ENCODE measurements around the gene CEP83. TPM values are rescaled to one million over a fixed set of nuclear protein-coding genes. Genes with fewer than 3 reads are reported as not detected.

Gene CEP83
- total and polyA plus RNA-seq, 2 experiments from 2014 or later = 29.8 to 33.7 TPM

DNA sequence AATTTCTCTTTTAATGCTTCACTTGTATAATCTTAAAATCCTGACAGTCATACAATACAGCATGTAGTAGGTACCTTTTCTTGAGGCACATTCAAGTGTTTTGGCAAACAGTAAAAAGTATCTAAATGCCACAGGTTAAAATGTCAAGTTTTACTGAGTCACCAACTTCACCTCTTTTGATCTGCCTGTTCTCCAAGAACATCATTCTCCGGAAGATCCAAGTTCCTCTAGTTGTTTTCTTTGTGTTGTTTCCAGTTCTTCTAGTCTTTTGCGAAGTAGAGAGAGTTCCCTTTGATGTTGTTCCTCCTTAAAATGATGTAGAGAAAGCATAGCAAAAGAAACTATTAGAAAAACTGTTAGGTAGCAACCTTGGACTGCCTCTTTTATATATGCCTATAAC, 151.1 kb downstream of the CEP83 start:
- Mint-ChIP-seq H3K36me3 (ENCODE audit: low read depth) (peaks cover 16% of the 10 kb centered on the region; the same call in 2 of the 3 replicates), H3K4me3 (no peak overlapping the region), H3K4me1 (peaks cover 30% of the 10 kb centered on the region), H3K9me3 (no peaks in the 10 kb centered on the region), H3K27ac (no peak overlapping the region), H3K27me3 (ENCODE audit: insufficient read depth, low read depth, poor library complexity) (no peaks in the 10 kb centered on the region)
- H3F3A ChIP-seq (replicated peaks; ENCODE audit: low read depth) = peaks cover 4% of the 10 kb centered on the region; the same call in 1 of the 2 replicates
- no peak overlapping the region for H3K4me3 ChIP-seq
- H2AFZ ChIP-seq = no peak overlapping the region
- H3K9me2 ChIP-seq (ENCODE audit: insufficient read depth) = no peaks in the 10 kb centered on the region
- H3K36me3 ChIP-seq (ENCODE audit: insufficient read depth) = 0 out of 2 replicates have a peak, but pooled peaks cover 3% of the 10 kb centered on the region
- no peaks in the 10 kb centered on the region for H3K27me3 ChIP-seq (ENCODE audit: insufficient read depth)
- DNase-seq (ENCODE audit: low spot score) = no peak
- no peak overlapping the region for H3K4me2 ChIP-seq
- H3K79me2 ChIP-seq (replicated peaks; ENCODE audit: insufficient read depth) = no peaks in the 10 kb centered on the region
- TF ChIP-seq, protein P1, sequence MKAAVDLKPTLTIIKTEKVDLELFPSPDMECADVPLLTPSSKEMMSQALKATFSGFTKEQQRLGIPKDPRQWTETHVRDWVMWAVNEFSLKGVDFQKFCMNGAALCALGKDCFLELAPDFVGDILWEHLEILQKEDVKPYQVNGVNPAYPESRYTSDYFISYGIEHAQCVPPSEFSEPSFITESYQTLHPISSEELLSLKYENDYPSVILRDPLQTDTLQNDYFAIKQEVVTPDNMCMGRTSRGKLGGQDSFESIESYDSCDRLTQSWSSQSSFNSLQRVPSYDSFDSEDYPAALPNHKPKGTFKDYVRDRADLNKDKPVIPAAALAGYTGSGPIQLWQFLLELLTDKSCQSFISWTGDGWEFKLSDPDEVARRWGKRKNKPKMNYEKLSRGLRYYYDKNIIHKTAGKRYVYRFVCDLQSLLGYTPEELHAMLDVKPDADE (IDR thresholded peaks at IDR 0.05) = no peak
- TF ChIP-seq, protein P2, sequence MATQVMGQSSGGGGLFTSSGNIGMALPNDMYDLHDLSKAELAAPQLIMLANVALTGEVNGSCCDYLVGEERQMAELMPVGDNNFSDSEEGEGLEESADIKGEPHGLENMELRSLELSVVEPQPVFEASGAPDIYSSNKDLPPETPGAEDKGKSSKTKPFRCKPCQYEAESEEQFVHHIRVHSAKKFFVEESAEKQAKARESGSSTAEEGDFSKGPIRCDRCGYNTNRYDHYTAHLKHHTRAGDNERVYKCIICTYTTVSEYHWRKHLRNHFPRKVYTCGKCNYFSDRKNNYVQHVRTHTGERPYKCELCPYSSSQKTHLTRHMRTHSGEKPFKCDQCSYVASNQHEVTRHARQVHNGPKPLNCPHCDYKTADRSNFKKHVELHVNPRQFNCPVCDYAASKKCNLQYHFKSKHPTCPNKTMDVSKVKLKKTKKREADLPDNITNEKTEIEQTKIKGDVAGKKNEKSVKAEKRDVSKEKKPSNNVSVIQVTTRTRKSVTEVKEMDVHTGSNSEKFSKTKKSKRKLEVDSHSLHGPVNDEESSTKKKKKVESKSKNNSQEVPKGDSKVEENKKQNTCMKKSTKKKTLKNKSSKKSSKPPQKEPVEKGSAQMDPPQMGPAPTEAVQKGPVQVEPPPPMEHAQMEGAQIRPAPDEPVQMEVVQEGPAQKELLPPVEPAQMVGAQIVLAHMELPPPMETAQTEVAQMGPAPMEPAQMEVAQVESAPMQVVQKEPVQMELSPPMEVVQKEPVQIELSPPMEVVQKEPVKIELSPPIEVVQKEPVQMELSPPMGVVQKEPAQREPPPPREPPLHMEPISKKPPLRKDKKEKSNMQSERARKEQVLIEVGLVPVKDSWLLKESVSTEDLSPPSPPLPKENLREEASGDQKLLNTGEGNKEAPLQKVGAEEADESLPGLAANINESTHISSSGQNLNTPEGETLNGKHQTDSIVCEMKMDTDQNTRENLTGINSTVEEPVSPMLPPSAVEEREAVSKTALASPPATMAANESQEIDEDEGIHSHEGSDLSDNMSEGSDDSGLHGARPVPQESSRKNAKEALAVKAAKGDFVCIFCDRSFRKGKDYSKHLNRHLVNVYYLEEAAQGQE (IDR thresholded peaks at IDR 0.05; ENCODE audit: unreplicated experiment) = no peak
- TF ChIP-seq STAT1 (IDR thresholded peaks at IDR 0.05; ENCODE audit: unreplicated experiment) (no peak), JUNB (IDR thresholded peaks at IDR 0.05; ENCODE audit: unreplicated experiment) (no peak), ZNF114 (CRISPR knock-in tag; IDR thresholded peaks at IDR 0.05) (no peak), EZH2phosphoT487 (IDR thresholded peaks at IDR 0.05; ENCODE audit: unreplicated experiment) (no peak), NANOG (IDR thresholded peaks at IDR 0.05; ENCODE audit: borderline replicate concordance) (no peak), POLR2AphosphoS5 (IDR thresholded peaks at IDR 0.05; ENCODE audit: low read depth) (no peak)
- TF ChIP-seq, protein P3, sequence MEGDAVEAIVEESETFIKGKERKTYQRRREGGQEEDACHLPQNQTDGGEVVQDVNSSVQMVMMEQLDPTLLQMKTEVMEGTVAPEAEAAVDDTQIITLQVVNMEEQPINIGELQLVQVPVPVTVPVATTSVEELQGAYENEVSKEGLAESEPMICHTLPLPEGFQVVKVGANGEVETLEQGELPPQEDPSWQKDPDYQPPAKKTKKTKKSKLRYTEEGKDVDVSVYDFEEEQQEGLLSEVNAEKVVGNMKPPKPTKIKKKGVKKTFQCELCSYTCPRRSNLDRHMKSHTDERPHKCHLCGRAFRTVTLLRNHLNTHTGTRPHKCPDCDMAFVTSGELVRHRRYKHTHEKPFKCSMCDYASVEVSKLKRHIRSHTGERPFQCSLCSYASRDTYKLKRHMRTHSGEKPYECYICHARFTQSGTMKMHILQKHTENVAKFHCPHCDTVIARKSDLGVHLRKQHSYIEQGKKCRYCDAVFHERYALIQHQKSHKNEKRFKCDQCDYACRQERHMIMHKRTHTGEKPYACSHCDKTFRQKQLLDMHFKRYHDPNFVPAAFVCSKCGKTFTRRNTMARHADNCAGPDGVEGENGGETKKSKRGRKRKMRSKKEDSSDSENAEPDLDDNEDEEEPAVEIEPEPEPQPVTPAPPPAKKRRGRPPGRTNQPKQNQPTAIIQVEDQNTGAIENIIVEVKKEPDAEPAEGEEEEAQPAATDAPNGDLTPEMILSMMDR (conservative IDR thresholded peaks at IDR 0.05; ENCODE audit: low read depth in 2 of 2) = no peak
- H4K20me1 ChIP-seq (replicated peaks; ENCODE audit: insufficient read depth) = no peaks in the 10 kb centered on the region
- no peak overlapping the region for H3K27ac ChIP-seq (ENCODE audit: low read depth)
- peaks cover 27% of the 10 kb centered on the region for H3K4me1 ChIP-seq (ENCODE audit: insufficient read depth)
- ATAC-seq = no peak

Data from GM23338 (cell line).